ENCODE data around the gene HNRNPK. TPM values are rescaled to one million over a fixed set of nuclear protein-coding genes. Genes with fewer than 3 reads are reported as not detected.
"Not testable (repeated sequence)": the region's sequence is repeated elsewhere in the genome, so short reads cannot be mapped to it uniquely, and the experiment has no call there.

The HNRNPK gene
- polyA plus RNA-seq, 4 donors = 709 to 1,066 (median 966) TPM

DNA sequence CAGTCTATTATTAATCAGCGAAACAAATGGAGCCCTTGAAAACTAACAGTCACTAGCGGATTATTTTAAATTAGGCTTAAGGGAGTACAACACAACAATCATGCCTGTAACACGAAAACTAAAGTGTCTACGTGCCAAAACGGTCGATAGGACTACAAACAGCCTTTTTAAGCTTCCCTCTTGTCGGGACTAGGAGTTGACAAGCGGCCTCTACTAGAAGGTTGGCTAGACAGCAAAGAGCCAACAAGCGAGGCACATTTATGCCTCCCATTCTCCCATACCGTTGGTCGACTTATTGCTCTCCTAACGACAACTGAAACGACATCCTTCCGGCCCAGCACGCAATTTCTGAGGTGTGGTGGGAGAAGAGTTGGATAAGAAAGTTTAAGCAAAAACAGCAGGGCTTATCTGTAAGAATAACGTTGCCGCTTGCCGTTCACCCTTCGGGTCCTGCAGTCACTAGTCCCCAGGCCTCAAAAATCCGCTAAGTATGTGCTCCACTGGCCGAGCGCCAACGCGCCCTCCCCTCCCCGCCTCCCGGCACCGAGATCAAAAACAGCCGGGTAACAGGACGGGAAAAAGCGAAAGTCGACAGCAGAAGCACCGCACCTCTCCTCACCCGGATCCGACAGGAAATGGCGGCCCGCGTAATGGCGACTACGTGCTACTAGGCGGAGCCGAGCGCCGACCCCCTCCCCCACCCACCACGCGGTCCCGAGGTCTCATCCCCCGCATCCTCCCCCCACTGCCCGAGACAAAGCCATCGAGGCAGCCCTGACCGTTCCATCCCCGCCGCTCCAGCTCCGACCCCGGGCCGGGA is 813 bp downstream of the HNRNPK start:
- DNase-seq (ENCODE audit: low read depth in 4 of 4, low spot score in 3 of 4) = peak in 3 of 4 donors; percentile 61 to 70 (median 64)

DNA sequence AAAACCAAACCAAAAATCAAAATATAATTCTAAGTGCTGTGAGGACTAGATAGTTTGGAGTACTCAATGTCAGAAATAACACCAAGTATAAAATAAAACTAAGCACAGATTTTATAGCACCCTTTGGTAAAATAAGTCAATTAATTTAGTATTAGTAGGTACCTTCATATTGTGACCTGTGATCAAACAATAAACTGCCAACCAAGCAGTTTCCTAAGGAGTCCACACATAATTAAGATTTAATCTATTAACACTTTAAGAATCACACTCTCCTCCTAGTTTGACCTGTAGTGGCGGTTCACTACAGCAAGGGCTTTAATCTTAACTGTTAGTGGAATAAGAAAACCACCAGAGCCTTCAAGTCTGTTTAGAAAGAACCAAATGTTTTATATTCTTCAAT is 2.8 kb downstream of the HNRNPK start:
- no peak for DNase-seq (ENCODE audit: low read depth in 4 of 4, low spot score in 3 of 4)

DNA sequence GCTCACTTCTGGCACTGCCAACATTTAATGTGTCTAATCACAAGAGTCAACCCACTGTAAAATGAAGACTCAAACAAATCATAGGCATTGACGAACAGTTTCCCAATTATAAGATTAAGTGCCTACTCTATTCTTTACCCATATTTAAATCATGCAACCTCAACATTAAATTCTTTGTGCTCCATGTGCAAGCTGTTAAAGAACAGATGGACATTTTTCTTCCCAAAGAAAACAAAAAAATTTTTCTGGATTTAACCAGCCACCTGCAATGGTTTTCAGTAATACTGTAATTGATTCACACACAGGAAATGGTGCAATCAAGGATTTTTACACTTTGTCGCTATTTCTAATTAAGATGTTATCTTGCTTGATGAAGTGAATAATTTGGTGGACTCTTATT is 3.6 kb downstream of the HNRNPK start:
- DNase-seq (ENCODE audit: low read depth in 4 of 4, low spot score in 3 of 4) = no peak

DNA sequence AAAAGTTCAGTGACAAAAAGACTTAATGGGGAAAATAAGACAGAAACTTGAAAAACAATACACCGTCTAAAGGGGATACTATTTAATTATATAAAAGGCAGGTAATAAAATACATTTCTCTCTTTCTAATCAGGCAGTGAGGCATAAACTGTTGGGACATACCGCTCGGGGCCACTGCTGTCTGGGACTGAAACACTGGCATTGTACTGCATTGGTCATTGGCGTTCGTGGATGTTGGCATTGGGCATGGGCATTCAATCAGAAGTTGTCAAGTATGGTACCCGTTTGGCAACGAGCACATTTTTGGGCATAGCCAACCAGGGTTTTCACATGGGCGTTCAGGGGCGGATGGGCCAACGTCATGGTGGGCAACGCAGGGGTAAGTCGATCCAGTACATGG is 4.7 kb downstream of the HNRNPK start:
- no peak for DNase-seq (ENCODE audit: low read depth in 4 of 4, low spot score in 3 of 4)

DNA sequence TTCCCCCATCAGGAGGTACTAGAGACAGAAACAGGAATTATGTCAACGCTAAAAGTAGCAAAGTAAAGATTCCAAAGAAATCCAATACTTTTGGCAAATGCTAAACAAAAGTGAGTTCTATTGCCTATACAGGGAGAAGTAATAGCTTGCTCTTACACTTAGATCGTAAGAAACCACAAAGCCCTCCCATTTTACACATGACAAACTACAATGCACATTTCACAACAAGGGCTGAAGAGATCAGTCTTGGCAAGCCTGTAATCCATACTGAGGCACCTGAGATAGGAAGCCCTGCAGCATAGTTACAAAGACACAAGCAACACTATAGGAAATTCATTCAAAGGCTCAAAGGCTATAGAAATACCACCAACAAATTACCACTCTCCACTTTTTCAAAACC is 7.7 kb downstream of the HNRNPK start:
- no peak for DNase-seq (ENCODE audit: low read depth in 4 of 4, low spot score in 3 of 4)

DNA sequence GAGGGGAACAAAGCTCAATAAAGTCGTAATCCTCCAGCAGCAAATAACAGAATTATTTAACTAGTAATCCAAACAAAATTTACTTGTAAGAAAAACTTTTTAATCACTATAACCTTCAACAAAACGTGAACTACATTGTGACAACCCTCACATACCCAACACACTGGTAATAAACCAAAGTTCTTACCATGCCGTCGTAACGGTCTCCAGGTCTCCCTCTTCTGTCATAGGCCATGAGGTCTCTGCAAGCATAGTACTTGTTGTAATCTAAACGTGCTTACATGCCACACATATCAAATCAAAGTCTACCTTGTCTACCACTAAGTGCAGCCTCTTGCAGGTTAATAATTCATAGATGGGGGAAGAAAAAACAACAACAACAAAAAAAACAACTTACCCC is 8.5 kb downstream of the HNRNPK start:
- no peak for DNase-seq (ENCODE audit: low read depth in 4 of 4, low spot score in 3 of 4)

DNA sequence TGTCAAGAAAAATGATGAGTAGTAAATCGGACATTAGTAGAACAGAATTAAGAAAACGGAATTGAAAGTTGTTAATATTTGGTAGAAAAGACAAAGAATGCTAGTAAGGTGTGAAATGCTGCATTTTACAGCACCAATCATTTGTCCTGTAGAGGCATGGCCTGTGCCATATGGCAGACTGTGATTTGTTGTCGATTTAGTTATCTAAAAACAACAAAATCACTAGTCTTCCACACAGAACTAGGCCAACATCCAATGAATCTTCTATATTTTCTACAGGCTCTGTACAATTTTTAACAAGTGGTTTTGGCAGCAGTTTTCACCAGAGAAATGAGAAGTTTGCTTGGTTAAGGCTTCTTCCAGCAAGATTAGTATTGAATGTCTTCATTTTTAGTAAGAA is 10.4 kb downstream of the HNRNPK start:
- no peak for DNase-seq (ENCODE audit: low read depth in 4 of 4, low spot score in 3 of 4)

DNA sequence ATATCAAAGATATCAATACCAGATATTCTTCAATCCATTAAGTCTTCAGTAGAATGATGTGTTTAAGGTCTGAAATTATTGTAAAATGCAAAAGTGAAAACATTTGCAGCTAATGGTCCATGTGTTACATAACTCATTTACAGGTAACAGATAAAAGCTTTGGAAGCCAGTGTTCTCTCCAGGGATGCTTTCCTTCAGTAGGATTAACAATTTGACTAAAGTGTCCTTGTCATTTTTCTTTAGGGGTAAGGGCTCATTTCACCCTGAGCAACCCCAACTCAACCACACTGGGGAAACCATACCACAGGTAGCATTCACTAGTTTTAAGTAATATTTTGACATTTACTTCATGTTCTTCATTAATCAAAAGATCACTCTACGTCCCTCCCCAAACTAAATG is 12.9 kb downstream of the HNRNPK start:
- DNase-seq (ENCODE audit: low read depth in 4 of 4, low spot score in 3 of 4) = no peak

DNA sequence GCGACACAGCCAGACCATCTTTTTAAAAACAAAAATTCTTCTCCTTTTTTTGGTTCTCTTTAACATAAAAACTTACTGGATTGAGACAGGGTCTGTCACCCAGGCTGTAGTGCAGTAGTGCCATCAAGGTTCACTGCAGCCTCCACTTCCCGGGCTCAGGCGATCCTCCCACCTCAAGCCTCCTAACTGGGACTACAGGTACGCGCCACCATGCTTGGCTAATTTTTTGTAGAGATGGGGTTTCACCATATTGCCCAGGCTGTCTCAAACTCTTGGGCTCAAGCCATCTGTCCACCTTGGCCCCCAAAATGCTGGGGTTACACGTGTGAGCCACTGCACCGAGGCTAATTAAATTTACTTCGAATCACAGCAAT is 13.8 kb downstream of the HNRNPK start:
- DNase-seq (ENCODE audit: low read depth in 4 of 4, low spot score in 3 of 4) = no peak

DNA sequence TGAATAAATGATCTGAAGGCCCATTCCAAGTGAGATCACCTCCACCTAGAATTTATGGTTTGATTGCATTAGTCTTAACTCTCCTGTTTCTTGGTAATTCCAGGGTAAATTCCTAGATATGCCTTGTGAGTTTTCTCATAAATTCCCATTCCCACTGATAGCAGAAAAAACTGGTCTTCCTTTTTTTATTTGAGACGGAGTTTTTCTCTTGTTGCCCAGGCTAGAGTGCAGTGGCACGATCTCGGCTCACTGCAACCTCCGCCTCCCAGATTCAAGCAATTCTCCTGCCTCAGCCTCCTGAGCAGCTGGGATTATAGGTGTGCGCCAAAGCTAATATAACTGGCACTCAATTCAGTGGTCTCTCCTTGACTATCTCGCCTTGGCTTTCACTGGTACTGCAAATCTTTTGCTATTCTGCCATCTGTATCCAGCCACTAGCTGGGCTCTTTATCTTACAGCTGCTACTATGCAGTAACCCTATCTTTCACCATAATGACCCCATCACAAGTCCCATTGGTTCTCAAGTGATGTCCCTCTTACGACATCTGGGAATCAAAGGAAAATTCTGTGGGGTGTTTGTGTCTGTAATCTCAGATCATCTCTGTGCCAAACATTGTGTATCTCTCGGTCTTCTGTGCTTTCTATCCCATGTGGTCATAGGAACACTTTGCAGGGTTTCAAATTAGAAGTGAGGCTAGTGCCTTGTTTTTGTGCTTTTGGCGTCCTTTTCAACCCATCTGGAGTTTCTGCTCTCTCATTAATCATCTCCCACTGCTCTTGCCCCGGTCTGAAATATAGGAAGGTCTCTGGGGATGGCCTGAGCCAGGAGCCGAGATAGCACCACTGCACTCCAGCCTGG is 14.4 kb downstream of the HNRNPK start:
- DNase-seq (ENCODE audit: low read depth in 4 of 4, low spot score in 3 of 4) = no peak

DNA sequence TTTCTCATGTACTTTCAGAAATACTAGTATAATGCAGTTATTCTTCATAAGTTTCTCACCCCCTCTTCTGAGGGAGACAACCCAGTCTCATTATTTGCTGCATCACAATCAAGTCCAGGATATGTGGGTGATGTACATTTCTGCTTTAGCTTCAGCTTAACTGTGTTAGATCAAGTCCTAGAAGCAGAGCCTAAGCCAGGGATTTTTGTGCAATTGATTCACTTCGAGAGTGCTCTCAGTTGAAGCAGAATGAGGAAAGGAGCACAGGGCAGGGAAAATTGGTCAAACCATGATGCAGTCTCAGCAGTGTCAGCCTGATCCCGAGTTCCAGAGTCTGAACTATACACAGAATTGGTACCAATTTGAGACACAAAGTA is 15.1 kb downstream of the HNRNPK start:
- DNase-seq (ENCODE audit: low read depth in 4 of 4, low spot score in 3 of 4) = no peak

DNA sequence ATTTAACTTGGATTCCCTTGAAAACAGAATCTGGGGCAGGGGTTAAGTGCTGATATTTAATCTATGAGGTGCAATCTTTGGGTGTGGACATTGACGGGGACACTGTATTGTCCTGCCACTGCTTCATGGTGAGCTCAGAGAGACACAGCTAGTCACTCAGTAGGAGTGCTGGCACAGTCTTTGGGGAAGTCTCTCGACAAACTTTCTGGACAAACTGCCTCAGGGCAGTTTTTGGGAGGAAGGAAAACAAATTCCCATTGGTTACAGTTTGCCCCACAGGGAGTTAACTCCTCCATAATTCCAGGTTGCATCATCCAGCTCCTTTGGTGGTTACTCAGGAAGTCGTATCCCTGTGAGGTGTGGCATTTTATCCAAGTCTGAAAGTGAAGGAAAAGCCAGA is 17.9 kb downstream of the HNRNPK start:
- DNase-seq (ENCODE audit: low read depth in 4 of 4, low spot score in 3 of 4) = no peak

DNA sequence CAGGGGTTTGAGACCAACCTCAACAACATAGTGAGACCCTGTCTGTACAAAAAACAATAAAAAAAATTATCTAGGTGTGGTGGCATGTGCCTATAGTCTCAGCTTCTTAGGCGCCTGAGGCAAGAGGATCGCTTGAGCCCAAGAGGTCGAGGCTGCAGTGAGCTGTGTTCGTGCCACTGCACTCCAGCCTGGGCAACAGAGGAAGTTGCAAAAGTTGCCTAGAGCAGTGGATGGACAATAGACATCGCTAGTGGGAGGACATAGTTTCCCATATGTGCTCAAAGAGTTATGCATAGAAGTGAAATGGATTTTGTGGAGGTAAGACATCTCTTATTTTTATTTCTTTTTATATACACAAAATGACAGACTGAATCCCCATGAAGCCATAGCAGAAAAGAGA is 19.0 kb downstream of the HNRNPK start:
- no peak for DNase-seq (ENCODE audit: low read depth in 4 of 4, low spot score in 3 of 4)

DNA sequence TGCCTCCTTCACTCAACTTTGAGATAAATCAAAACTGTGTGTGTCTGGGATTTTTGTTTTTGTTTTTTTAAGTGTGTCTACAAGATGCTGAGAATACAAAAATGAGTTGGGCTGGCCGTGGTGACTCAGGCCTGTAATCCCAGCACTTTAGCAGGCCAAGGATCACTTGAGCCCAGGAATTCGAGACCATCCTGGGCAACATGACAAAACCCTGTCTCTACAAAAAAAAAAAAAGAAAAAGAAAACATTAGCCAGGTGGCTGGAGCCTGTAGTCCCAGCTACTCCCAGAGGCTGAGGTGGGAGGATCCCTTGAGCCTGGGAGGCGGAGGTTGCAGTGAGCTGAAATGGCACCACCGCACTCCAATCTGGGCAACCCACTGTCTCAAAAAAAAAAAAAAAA is 21.0 kb downstream of the HNRNPK start:
- DNase-seq (ENCODE audit: low read depth in 4 of 4, low spot score in 3 of 4) = peak in 1 of 4 donors; percentile 37

DNA sequence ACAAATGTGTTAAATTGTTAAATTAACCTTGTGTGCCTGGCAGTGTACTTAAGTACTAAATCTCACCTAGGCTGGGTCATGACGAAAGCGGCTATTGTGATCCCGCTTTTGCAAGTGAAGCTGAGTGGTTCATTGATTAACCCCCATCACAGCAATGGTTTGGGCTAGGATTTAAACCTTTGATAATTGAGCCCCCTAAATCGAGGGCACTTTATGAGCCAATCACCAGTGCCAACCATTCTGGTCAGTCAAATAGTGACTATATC is 22.8 kb downstream of the HNRNPK start:
- DNase-seq (ENCODE audit: low read depth in 4 of 4, low spot score in 3 of 4) = no peak

DNA sequence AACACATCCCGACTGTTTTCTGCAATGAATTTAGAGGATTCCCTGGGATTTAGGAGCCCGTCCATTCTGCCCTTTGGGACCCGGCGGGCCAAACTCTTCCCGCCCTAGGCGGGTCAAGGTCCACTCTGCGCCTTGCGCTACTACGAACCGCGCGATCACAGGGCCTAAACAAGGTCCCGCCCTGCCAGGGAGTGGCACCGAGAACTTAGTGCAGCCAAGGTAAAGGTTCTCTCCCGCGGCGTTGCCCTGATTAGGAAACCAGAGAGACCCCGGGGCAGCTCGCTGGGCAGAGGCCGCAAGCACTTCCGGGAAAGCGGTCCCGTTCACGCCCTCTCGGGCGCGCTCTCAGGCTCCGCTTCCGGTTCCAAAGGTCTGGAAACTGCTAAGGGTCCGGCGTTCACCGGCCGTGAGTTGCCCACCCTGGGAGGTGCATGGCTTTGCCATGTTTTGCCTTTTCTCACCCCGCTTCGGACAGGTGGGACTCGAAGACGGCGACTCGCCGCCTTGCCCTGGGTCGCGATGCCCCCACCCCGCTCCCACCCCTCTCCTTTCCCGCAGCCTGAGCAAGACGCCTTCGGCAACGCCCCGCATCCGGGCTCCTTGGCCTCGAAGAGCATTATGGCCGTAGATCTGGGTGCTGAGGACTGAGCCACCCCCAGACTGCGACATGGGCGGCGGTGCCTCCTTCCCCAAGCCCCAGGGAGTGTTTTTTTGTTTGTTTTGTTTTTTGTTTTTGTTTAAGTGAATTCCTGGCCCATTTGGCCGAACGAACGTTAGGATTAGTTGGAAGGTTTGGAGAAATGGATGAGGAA is 23.4 kb downstream of the HNRNPK start:
- DNase-seq (ENCODE audit: low read depth in 4 of 4, low spot score in 3 of 4) = peak in 3 of 4 donors; percentile 54 to 63 (median 62)

DNA sequence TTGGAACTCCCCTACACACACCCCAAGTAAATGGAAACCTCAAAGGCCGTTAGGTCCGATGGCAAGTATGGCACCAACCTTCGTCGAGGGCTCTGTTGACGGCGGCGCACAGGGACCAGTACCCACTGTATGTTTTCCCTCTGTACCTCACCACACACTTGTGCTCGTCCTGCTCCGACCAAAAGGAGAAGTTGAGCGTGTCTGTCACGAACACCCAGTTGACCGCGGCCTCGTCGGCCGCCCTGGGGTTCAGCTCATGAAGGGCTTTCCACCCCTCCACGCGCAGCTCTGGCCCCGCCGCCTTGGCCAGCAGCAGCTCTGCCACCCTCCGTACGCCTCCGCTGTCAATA is 24.0 kb downstream of the HNRNPK start:
- no peak for DNase-seq (ENCODE audit: low read depth in 4 of 4, low spot score in 3 of 4)

DNA sequence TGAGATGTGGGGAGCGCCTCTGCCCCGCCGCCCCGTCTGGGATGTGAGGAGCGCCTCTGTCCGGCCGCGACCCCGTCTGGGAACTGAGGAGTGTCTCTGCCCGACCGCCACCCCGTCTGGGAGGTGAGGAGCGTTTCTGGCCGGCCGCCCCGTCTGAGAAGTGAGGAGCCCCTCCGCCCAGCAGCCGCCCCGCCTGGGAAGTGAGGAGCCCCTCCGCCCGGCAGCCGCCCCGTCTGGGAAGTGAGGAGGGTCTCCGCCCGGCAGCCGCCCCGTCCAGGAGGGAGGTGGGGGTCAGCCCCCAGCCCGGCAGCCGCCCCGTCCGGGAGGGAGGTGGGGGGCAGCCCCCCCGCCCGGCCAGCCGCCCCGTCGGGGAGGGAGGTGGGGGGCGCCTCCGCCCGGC is 31.9 kb downstream of the HNRNPK start:
- DNase-seq (ENCODE audit: low read depth in 4 of 4, low spot score in 3 of 4) = not testable (repeated sequence)

DNA sequence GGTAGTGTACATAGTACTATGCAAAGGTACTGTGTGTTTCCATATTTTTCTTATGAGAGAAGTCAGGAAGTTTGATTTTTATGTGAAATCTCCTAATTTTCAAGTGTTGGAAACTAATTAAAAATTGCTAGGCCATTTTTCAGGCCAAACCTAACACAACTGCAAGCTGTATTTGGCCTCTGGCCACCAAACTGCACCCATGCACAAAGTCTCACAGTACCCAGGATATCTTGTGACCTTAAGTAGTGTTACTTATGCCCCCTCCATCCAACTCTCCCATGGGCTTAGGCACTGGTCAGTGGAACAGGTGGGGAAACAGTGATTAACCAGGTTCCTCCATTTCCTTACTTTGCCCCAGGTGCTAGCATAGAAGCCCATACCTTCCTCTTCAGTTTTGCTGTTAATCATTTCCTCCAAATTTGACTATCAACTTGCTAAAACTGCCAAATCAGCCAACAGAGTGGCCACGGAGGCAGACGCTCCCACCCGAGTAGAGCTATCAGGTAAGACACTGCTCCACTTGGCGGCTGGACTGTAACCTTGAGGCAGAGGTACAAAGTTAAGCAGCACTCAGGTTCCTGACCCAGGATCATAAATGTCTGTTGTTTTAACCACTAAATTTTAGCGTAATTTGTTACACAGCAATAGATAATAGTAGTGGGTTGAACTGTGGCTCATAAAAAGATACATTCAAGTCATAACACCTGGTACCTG is 39.3 kb downstream of the HNRNPK start:
- no peak for DNase-seq (ENCODE audit: low read depth in 4 of 4, low spot score in 3 of 4)

DNA sequence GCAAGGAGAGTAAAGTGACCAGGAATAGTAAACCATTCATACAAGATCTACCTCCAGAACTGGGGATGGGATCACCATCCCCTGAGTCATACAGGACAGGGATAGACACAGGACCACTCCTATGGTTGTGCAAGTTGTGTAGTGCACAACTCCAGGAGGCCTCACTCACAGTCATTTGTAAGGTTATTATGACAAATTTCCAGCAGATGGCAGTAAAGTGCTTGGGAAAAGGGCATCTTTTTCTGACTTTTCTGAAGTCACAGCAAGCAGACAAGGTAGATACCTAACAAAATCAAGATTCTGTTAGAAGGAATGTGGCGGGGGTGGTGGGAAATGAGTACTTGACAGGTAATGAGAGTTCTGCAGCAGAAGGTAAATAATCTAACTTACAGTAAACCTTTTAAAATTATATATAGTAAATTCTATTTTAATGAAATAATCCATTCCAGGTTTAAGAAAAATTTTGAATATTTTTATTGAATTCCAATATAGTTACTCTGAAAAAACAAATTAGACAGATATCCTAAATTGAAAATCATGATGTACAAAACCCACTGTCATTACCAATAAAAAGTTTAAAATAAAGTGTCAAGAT is 42.1 kb downstream of the HNRNPK start:
- peak in 2 of 4 donors; percentile 37 to 46 for DNase-seq (ENCODE audit: low read depth in 4 of 4, low spot score in 3 of 4)

DNA sequence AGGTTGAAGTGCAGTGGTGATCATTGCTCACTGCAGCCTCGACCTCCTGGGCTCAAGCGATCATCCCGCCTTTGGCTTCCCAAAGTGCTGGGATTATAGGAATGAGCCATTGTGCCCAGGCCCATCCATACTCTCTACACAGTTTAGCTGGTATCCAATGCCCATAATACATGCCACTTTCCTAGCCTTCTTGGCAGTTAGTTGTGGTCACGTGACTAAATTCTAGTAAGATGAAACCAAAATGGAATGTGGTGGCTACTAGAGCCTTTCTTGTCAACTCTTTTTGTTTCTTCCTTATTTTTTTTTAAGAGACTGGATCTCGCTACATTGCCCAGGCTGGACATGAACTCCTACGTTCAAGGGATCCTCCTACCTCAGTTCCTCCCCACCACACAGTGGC is 43.5 kb downstream of the HNRNPK start:
- no peak for DNase-seq (ENCODE audit: low read depth in 4 of 4, low spot score in 3 of 4)

Data from left renal pelvis (tissue), 4 donors.